Measurements from ENCODE around the gene COL25A1. TPM values are rescaled to one million over a fixed set of nuclear protein-coding genes. Genes with fewer than 3 reads are reported as not detected.

COL25A1 gene
- total RNA-seq, 1 donor from 2014 or later = 0.75 TPM

- Histone ChIP-seq H3K4me3 (no peak overlapping the region), H3K36me3 (no peaks in the 10 kb centered on the region), H3K4me1 (no peaks in the 10 kb centered on the region), H3K9me3 (no peaks in the 10 kb centered on the region), H3K27ac (no peak overlapping the region), H3K27me3 (no peaks in the 10 kb centered on the region)
- intact Hi-C loops (cut with DNase I) = no loop called here
- TF ChIP-seq CTCF (IDR thresholded peaks at IDR 0.05) = no peak
- ATAC-seq (no peak), DNase-seq (no peak)
Observed at GRCh38 chr4:108846568-108846967, 455.9 kb downstream of the COL25A1 start.

GRCh38 chr4:108840426-108840975 lies 462.0 kb downstream of the COL25A1 start:
- DNase-seq = no peak
- TF ChIP-seq CTCF (IDR thresholded peaks at IDR 0.05) = no peak
- Histone ChIP-seq H3K4me3 (no peak overlapping the region), H3K27ac (no peak overlapping the region), H3K4me1 (no peaks in the 10 kb centered on the region), H3K36me3 (no peaks in the 10 kb centered on the region), H3K27me3 (no peaks in the 10 kb centered on the region), H3K9me3 (no peaks in the 10 kb centered on the region)
- intact Hi-C loops (cut with DNase I) = no loop called here
- ATAC-seq = no peak

- H3K36me3 ChIP-seq = no peaks in the 10 kb centered on the region
- intact Hi-C loops (cut with DNase I) = no loop called here
- no peaks in the 10 kb centered on the region for H3K4me1 ChIP-seq
- ATAC-seq (no peak), DNase-seq (no peak)
- no peak overlapping the region for H3K27ac ChIP-seq
- H3K4me3 ChIP-seq = no peak overlapping the region
- H3K9me3 ChIP-seq = no peaks in the 10 kb centered on the region
- no peak for TF ChIP-seq CTCF (IDR thresholded peaks at IDR 0.05)
- H3K27me3 ChIP-seq = no peaks in the 10 kb centered on the region
Observed at GRCh38 chr4:108839333-108839732, 463.1 kb downstream of the COL25A1 start.

- no peaks in the 10 kb centered on the region for H3K36me3 ChIP-seq
- no peaks in the 10 kb centered on the region for H3K9me3 ChIP-seq
- TF ChIP-seq CTCF (IDR thresholded peaks at IDR 0.05) = no peak
- H3K27ac ChIP-seq = no peak overlapping the region
- intact Hi-C loops (cut with DNase I) = no loop called here
- ATAC-seq (no peak), DNase-seq (no peak)
- H3K4me3 ChIP-seq = no peak overlapping the region
- H3K27me3 ChIP-seq = no peaks in the 10 kb centered on the region
- no peaks in the 10 kb centered on the region for H3K4me1 ChIP-seq
Observed at GRCh38 chr4:108838451-108838850, 464.0 kb downstream of the COL25A1 start.

GRCh38 chr4:108834835-108835384 lies 467.5 kb downstream of the COL25A1 start:
- no peaks in the 10 kb centered on the region for H3K9me3 ChIP-seq
- H3K27me3 ChIP-seq = no peaks in the 10 kb centered on the region
- TF ChIP-seq CTCF (IDR thresholded peaks at IDR 0.05) = peak; percentile 54
- H3K4me1 ChIP-seq = peaks cover 4% of the 10 kb centered on the region
- H3K4me3 ChIP-seq = no peak overlapping the region
- intact Hi-C loops (cut with DNase I) = no loop called here
- H3K36me3 ChIP-seq = no peaks in the 10 kb centered on the region
- DNase-seq (no peak), ATAC-seq (no peak)
- no peak overlapping the region for H3K27ac ChIP-seq
